CD4-positive, alpha-beta T cell (primary cell): ENCODE measurements around the gene KCNG1. TPM values are rescaled to one million over a fixed set of nuclear protein-coding genes. Genes with fewer than 3 reads are reported as not detected.
"Not testable (repeated sequence)": the region's sequence is repeated elsewhere in the genome, so short reads cannot be mapped to it uniquely, and the experiment has no call there.

Experiments
- ATAC-seq: fragments of 200-7000 bp; cut with Tn5 transposase; one replicate; pipeline ENCODE4 v1.10.0; 2022; ENCODE audit warnings: mild to moderate bottlenecking; ENCODE audit not compliant: poor library complexity
- CTCF ChIA-PET: fragments of 350-600 bp; sonication (Branson Sonifier 250); formaldehyde crosslinking; loops from one replicate; lab custom pipeline; 2021; ENCODE audit warnings: antibody characterized with exemption, inconsistent platforms; lab: Charles Lee
- POLR2A ChIA-PET: fragments of 350-600 bp; sonication (Branson Sonifier 250); formaldehyde crosslinking; loops from one replicate; lab custom pipeline; 2021; ENCODE audit warnings: antibody characterized with exemption, inconsistent platforms; lab: Charles Lee
- DNase-seq, 14 experiments: peaks; one replicate each; pipeline ENCODE4 v3.0.0-alpha.2; 2013 to 2020; ENCODE audit warnings: mixed read lengths in 2 of 14
- H3K27ac ChIP-seq, 2 donors: one replicate each; pipeline versions ENCODE4 v1.5.1 to v1.7.0; 2013; ENCODE audit warnings: low read length in 2 of 2, low read depth in 1 of 2, mild to moderate bottlenecking in 1 of 2
- H3K27me3 ChIP-seq, 2 experiments: 1 replicate in 1 of 2; 2 replicates in 1 of 2; pipeline versions ENCODE4 v1.6.1 to v1.7.0; 2013; ENCODE audit warnings: low read length in 2 of 2, control low read depth in 1 of 2, mild to moderate bottlenecking in 1 of 2, moderate library complexity in 1 of 2; ENCODE audit not compliant: insufficient read depth in 2 of 2, control insufficient read depth in 1 of 2
- H3K36me3 ChIP-seq: one replicate; pipeline ENCODE4 v1.6.1; 2013; ENCODE audit warnings: low read length, control low read depth; ENCODE audit not compliant: insufficient read depth
- H3K4me1 ChIP-seq: one replicate; pipeline ENCODE4 v1.6.1; 2013; ENCODE audit warnings: low read length, control low read depth; ENCODE audit not compliant: insufficient read depth
- H3K4me3 ChIP-seq: one replicate; pipeline ENCODE4 v1.5.1; 2013; ENCODE audit warnings: mild to moderate bottlenecking, low read length, moderate library complexity
- H3K9me3 ChIP-seq, 2 experiments: 1 replicate in 1 of 2; 2 replicates in 1 of 2; pipeline versions ENCODE4 v1.6.1 to v1.7.0; 2013; ENCODE audit warnings: low read length in 2 of 2, mild to moderate bottlenecking in 2 of 2, control low read depth in 1 of 2, moderate library complexity in 1 of 2; ENCODE audit not compliant: control insufficient read depth in 1 of 2, insufficient read depth in 1 of 2
- H3K27ac Mint-ChIP-seq: one replicate; pipeline ENCODE4 v1.8.0; 2020; ENCODE audit warnings: mixed read lengths
- H3K27me3 Mint-ChIP-seq: one replicate; pipeline ENCODE4 v1.8.0; 2021; ENCODE audit warnings: mixed read lengths
- H3K36me3 Mint-ChIP-seq: one replicate; pipeline ENCODE4 v1.8.0; 2021; ENCODE audit warnings: low read depth, mixed read lengths
- H3K4me1 Mint-ChIP-seq: one replicate; pipeline ENCODE4 v1.8.0; 2021; ENCODE audit warnings: low read depth, mixed read lengths
- H3K4me3 Mint-ChIP-seq: one replicate; pipeline ENCODE4 v1.8.0; 2020; ENCODE audit warnings: mild to moderate bottlenecking, mixed read lengths
- H3K9me3 Mint-ChIP-seq: one replicate; pipeline ENCODE4 v1.8.0; 2020; ENCODE audit warnings: mixed read lengths
- intact Hi-C, 2 experiments: fragments of 100-400 bp; cut with DNase I in 1 of 2; cut with micrococcal nuclease in 1 of 2; formaldehyde crosslinking; loops; one replicate each; pipeline versions ENCODE4 v1.15.1 to v1.9.0; 2023 to 2025; cut with DNase I, micrococcal nuclease
- total RNA-seq, 174 experiments: library from RNA in 2 of 174; stranded (reverse) in 2 of 174; gene quantifications; one replicate each; pipeline ENCODE4 v1.2.3 and lab custom pipeline; 2021 to 2026
- TF ChIP-seq, protein P1 (sequence below): fragments of 200-600 bp; IDR thresholded peaks from one replicate; pipeline ENCODE4 v1.8.0; 2022; ENCODE audit warnings: antibody characterized with exemption, mild to moderate bottlenecking

The KCNG1 gene
- total RNA-seq, 2 experiments from 2014 or later = not detected

DNA sequence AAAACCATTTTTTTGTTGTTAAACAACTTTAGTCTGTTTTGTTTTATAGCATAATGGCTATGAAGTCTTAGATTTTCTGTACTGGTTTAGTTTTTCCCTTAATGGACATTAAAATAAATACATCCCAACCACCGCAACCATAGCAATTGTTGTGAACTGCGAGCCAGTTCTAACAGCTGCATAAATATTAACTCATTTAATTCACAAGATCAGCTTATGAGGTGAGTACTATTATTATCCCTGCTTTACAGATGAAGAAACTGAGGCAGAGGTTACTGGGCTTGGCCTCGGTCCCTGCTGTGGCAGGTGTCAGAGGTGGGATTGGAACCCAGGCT is 41.2 kb downstream of the KCNG1 start:
- Histone ChIP-seq H3K27me3 (peaks cover 14 to 19% of the 10 kb centered on the region in 2 experiments), H3K36me3 (no peaks in the 10 kb centered on the region), H3K27ac (no peak overlapping the region), H3K4me1 (peaks cover 4% of the 10 kb centered on the region), H3K9me3 (no peaks in the 10 kb centered on the region), H3K4me3 (no peak overlapping the region)
- intact Hi-C loops = loop anchor here (10.0 kb wide), 2 partner anchors 613 to 1103 kb away; no protein-coding TSS in a partner anchor
- Mint-ChIP-seq H3K27me3 (peaks cover 63% of the 10 kb centered on the region), H3K27ac (no peak overlapping the region), H3K4me1 (no peaks in the 10 kb centered on the region), H3K9me3 (no peaks in the 10 kb centered on the region), H3K36me3 (no peaks in the 10 kb centered on the region), H3K4me3 (no peak overlapping the region)
- TF ChIP-seq, protein P1, sequence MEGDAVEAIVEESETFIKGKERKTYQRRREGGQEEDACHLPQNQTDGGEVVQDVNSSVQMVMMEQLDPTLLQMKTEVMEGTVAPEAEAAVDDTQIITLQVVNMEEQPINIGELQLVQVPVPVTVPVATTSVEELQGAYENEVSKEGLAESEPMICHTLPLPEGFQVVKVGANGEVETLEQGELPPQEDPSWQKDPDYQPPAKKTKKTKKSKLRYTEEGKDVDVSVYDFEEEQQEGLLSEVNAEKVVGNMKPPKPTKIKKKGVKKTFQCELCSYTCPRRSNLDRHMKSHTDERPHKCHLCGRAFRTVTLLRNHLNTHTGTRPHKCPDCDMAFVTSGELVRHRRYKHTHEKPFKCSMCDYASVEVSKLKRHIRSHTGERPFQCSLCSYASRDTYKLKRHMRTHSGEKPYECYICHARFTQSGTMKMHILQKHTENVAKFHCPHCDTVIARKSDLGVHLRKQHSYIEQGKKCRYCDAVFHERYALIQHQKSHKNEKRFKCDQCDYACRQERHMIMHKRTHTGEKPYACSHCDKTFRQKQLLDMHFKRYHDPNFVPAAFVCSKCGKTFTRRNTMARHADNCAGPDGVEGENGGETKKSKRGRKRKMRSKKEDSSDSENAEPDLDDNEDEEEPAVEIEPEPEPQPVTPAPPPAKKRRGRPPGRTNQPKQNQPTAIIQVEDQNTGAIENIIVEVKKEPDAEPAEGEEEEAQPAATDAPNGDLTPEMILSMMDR = peak; percentile 36
- ATAC-seq = no peak
- CTCF ChIA-PET = interaction anchor here (1.0 to 2.4 kb wide), 5 partner anchors 11 to 344 kb away, joined by 3 to 9 read pairs (median 6); partner anchors contain the start of genes BCAS4, DPM1 and MOCS3
- POLR2A ChIA-PET = interaction anchor here (0.6 to 1.4 kb wide), 3 partner anchors 50 to 287 kb away, joined by 3 to 5 read pairs (median 4); partner anchors contain the start of genes ADNP and BCAS4
- no peak for DNase-seq

DNA sequence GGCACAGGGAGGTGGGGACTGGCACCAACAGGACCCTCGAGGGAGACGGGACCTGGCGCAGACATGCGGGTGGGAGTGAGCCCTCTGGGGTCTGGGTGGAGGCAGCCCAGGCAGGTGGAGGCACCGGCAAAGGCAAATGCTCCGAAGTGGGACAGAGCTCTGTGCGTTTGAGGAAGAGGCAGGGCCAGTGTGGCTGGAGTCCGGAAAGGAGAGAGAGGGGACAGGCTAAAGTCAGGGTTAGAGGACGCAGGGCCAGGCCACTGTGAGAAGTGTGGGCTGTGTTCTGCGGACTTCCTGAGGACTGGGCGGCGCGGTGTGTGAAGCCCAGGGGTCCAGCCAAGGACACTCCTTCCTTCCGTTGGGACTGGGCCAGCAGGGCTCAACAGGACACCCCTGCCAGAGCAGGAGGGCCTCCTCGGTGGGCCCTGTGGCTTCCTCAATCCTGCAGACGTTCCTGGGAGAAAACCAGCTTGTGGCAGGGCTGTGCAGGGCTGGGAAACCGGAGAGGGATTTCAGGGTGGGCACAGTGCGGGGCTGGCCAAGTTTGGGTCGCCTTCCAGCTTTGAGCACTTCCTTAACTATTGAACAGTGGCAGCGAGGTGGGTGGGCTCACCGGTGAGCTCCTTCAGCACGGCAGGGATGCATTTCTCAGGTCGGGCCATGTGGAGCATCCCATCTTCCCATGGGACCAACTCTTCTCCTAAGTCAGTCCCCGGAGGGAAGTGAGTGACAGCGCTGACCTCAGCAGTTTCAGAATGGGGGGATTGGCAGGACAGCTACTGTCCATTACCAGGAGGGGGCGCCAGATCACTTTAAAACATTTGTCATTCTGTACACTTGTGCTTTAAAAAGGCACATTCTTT is 41.8 kb downstream of the KCNG1 start:
- Histone ChIP-seq H3K36me3 (no peaks in the 10 kb centered on the region), H3K27me3 (peaks cover 15 to 19% of the 10 kb centered on the region in 2 experiments), H3K4me1 (peaks cover 4% of the 10 kb centered on the region), H3K9me3 (no peaks in the 10 kb centered on the region), H3K27ac (no peak overlapping the region), H3K4me3 (no peak overlapping the region)
- ChIA-PET POLR2A (interaction anchor here (0.6 to 1.4 kb wide), 3 partner anchors 50 to 287 kb away, joined by 3 to 5 read pairs (median 4); partner anchors contain the start of genes ADNP and BCAS4), CTCF (interaction anchor here (0.7 to 2.4 kb wide), 6 partner anchors 10 to 345 kb away, joined by 3 to 9 read pairs (median 5); partner anchors contain the start of genes BCAS4, DPM1 and MOCS3)
- peaks cover 59% of the 10 kb centered on the region for H3K27me3 Mint-ChIP-seq
- ATAC-seq = peak; percentile 46
- TF ChIP-seq, protein P1 = peak; percentile 84
- H3K4me3 Mint-ChIP-seq = no peak overlapping the region
- H3K4me1 Mint-ChIP-seq = no peaks in the 10 kb centered on the region
- H3K27ac Mint-ChIP-seq = no peak overlapping the region
- H3K36me3 Mint-ChIP-seq = no peaks in the 10 kb centered on the region
- intact Hi-C loops = loop anchor here (10.0 kb wide), 2 partner anchors 614 to 1104 kb away; no protein-coding TSS in a partner anchor
- no peaks in the 10 kb centered on the region for H3K9me3 Mint-ChIP-seq
- peak; percentile 31 to 77 (median 53) for DNase-seq

DNA sequence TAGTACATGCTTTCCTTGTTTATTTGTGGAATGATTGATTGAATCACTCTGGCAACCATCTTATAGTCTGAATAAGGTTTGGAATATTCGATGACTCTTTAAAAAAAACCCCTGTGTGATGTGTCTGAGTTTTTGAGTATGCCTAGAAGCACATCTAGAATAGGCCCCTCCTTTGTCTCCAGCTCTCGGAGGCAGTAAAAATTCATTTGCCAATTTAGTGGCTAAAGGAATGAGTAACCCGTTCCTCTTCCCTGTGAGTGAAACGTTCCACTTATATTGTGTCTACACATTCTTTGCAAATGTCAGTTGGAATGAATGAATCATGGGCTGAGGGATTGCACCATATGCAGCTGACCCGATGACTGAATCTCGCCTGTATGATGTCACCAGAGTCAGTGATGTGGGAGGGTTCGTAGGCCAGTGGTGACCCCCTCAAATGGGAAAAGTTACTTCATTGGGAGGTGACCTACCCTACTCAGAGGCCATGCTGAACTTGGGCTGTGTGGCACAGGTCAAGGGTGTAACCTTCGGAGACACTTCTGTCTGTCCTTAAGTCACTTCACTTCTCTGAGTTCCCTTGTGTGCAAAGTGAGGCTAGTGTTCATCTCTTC is 42.7 kb downstream of the KCNG1 start:
- no peaks in the 10 kb centered on the region for H3K4me1 Mint-ChIP-seq
- H3K36me3 Mint-ChIP-seq = no peaks in the 10 kb centered on the region
- H3K27me3 Mint-ChIP-seq = peaks cover 56% of the 10 kb centered on the region
- intact Hi-C loops = loop anchor here (10.0 kb wide), 2 partner anchors 615 to 1105 kb away; no protein-coding TSS in a partner anchor
- ATAC-seq (no peak), DNase-seq (peak in 2 of 14 experiments; percentile 34 to 52)
- peaks cover 17 to 23% of the 10 kb centered on the region in 2 experiments for H3K27me3 ChIP-seq
- POLR2A ChIA-PET = interaction anchor here (1.4 kb wide), 1 partner anchor 49 kb away, joined by 4 read pairs; the partner anchor contains the start of gene ADNP
- no peaks in the 10 kb centered on the region for H3K9me3 ChIP-seq
- no peak overlapping the region for H3K4me3 ChIP-seq
- no peaks in the 10 kb centered on the region for H3K36me3 ChIP-seq
- no peak overlapping the region for H3K27ac ChIP-seq
- peaks cover 4% of the 10 kb centered on the region for H3K4me1 ChIP-seq
- TF ChIP-seq, protein P1 = no peak
- H3K9me3 Mint-ChIP-seq = no peaks in the 10 kb centered on the region
- CTCF ChIA-PET = interaction anchor here (2.4 kb wide), 1 partner anchor 185 kb away, joined by 9 read pairs; the partner anchor contains the start of gene BCAS4
- H3K4me3 Mint-ChIP-seq = no peak overlapping the region
- H3K27ac Mint-ChIP-seq = no peak overlapping the region

DNA sequence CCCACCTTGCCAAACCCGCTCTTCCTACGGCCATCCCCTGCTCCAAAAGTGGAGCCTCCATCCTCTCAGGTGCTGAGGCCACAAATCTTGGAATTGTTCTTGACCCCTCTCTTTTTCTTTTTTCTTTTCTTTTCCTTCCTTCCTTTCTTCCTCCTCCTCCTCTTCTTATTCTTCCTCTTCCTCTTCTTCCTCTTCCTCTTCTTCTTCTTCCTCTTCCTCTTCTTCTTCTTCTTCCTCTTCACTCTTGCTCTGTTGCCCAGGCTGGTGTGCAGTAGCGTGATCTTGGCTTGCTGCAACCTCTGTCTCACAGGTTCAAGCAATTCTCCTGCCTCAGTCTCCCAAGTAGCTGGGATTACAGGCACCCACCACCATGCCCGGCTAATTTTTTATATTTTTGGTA is 44.4 kb downstream of the KCNG1 start:
- H3K27ac ChIP-seq, H3K9me3 ChIP-seq, ATAC-seq, H3K27ac Mint-ChIP-seq, POLR2A ChIA-PET, H3K36me3 Mint-ChIP-seq, H3K9me3 Mint-ChIP-seq, H3K36me3 ChIP-seq, intact Hi-C loops, CTCF ChIA-PET, DNase-seq, H3K4me3 Mint-ChIP-seq, H3K4me3 ChIP-seq, H3K4me1 Mint-ChIP-seq, H3K4me1 ChIP-seq: not testable (repeated sequence)
- H3K27me3 Mint-ChIP-seq = peaks cover 45% of the 10 kb centered on the region
- H3K27me3 ChIP-seq = peaks cover 15 to 17% of the 10 kb centered on the region in 2 experiments
